K562 (cell line): ENCODE data around the gene MT1X. TPM values are rescaled to one million over a fixed set of nuclear protein-coding genes. Genes with fewer than 3 reads are reported as not detected.

ENCODE experiments used
- ATAC-seq: fragments of 200-7000 bp; cut with Tn5 transposase; 3 replicates; pipeline ENCODE4 v1.9.1; 2020; ENCODE audit warnings: moderate library complexity
- BruUV-seq: library from RNA; stranded (reverse); fragments of 400-500 nt; replicated peaks from 2 replicates; lab custom pipeline; 2021; lab: Mats Ljungman, UMichigan
- CTCF ChIA-PET: fragments of 300-600 bp; formaldehyde crosslinking; extraction: SDS; loops from one replicate; lab custom pipeline; 2021; ENCODE audit warnings: low intra/inter-chr PET ratio; lab: Yijun Ruan, JAX
- POLR2A ChIA-PET: fragments of 300-600, 350-650 bp; sonication (Branson Sonifier 250); formaldehyde crosslinking; extraction: SDS; loops from one replicate; lab custom pipeline; 2021; ENCODE audit warnings: antibody characterized with exemption, inconsistent platforms; lab: Yijun Ruan, JAX
- DNase-seq, 4 experiments: peaks; one replicate each; pipeline versions ENCODE4 v3.0.0 to v3.0.0-alpha.2; 2011 to 2018; ENCODE audit warnings: low spot score in 3 of 4, mixed read lengths in 3 of 4; ENCODE audit errors: extremely low read depth in 1 of 4
- FAIRE-seq: peaks from 2 replicates; lab custom pipeline; 2011; peaks lifted over from hg19 to GRCh38; lab: Jason Lieb, UNC
- H2AFZ ChIP-seq: 2 replicates; pipeline ENCODE4 v1.6.0; 2011; ENCODE audit warnings: low read depth, low read length, control low read depth, inconsistent platforms
- H3K27ac ChIP-seq: fragments of 200-600 bp; 3 replicates; pipeline ENCODE4 v1.8.0; 2011; ENCODE audit warnings: low read depth, mild to moderate bottlenecking, control low read depth, inconsistent platforms, low read length, moderate library complexity, mixed read lengths; ENCODE audit errors: extremely low read depth
- H3K27me3 ChIP-seq, 2 experiments: fragments of 300-600 bp in 1 of 2; 2 replicates in 1 of 2; 3 replicates in 1 of 2; pipeline versions ENCODE4 v1.6.0 to v1.8.0; 2011; ENCODE audit warnings: inconsistent platforms in 2 of 2, low read length in 2 of 2, mild to moderate bottlenecking in 1 of 2, mixed read lengths in 1 of 2, moderate library complexity in 1 of 2; ENCODE audit not compliant: control insufficient read depth in 2 of 2, insufficient read depth in 2 of 2
- H3K36me3 ChIP-seq: fragments of 300-600 bp; 3 replicates; pipeline ENCODE4 v1.8.0; 2011; ENCODE audit warnings: mild to moderate bottlenecking, low read length, inconsistent platforms; ENCODE audit not compliant: control insufficient read depth, insufficient read depth
- H3K4me1 ChIP-seq, 2 experiments: fragments of 200-600 bp in 1 of 2; replicated peaks in 1 of 2; 2 replicates in 1 of 2; 3 replicates in 1 of 2; pipeline versions ENCODE4 v1.5.1 to v1.8.0; 2011; ENCODE audit warnings: inconsistent platforms in 2 of 2, low read length in 2 of 2, mild to moderate bottlenecking in 1 of 2, mixed read lengths in 1 of 2, moderate library complexity in 1 of 2; ENCODE audit not compliant: control insufficient read depth in 2 of 2, insufficient read depth in 2 of 2
- H3K4me2 ChIP-seq: 2 replicates; pipeline ENCODE4 v1.6.1; 2011; ENCODE audit warnings: low read length, control low read depth, inconsistent platforms, mixed read lengths; ENCODE audit not compliant: insufficient read depth
- H3K4me3 ChIP-seq: fragments of 200-600 bp; sonication (generic), shearing (Covaris generic); 2 replicates; pipeline ENCODE4 v1.5.1; 2016; ENCODE audit warnings: control low read depth, inconsistent platforms
- H3K79me2 ChIP-seq: fragments of 200-600 bp; 3 replicates; pipeline ENCODE4 v1.8.0; 2011; ENCODE audit warnings: low read length, inconsistent platforms; ENCODE audit not compliant: control insufficient read depth, insufficient read depth
- H3K9ac ChIP-seq, 2 experiments: 2 replicates each; pipeline versions ENCODE4 v1.6.0 to v1.6.1; 2011; ENCODE audit warnings: low read depth in 2 of 2, low read length in 2 of 2, control low read depth in 1 of 2, inconsistent platforms in 1 of 2, mild to moderate bottlenecking in 1 of 2, mixed read lengths in 1 of 2; ENCODE audit not compliant: insufficient read depth in 1 of 2
- H3K9me1 ChIP-seq: one replicate; pipeline ENCODE4 v1.6.0; 2011; ENCODE audit warnings: inconsistent platforms, mild to moderate bottlenecking, low read length, moderate library complexity; ENCODE audit not compliant: control insufficient read depth, insufficient read depth
- H3K9me3 ChIP-seq: replicated peaks from 2 replicates; pipeline ENCODE4 v1.5.1; 2011; ENCODE audit warnings: low read depth, low read length, inconsistent platforms; ENCODE audit not compliant: control insufficient read depth, insufficient read depth
- H4K20me1 ChIP-seq: replicated peaks from 2 replicates; pipeline ENCODE4 v1.6.1; 2011; ENCODE audit warnings: low read length, inconsistent platforms, mixed read lengths; ENCODE audit not compliant: control insufficient read depth, insufficient read depth
- ATF3 ChIP-seq, 2 experiments: fragments of 450-650 bp in 1 of 2; sonication (generic) in 1 of 2; formaldehyde crosslinking in 1 of 2; IDR thresholded peaks in 1 of 2; conservative IDR thresholded peaks in 1 of 2; 2 replicates each; pipeline versions ENCODE4 v1.6.1 to v1.8.1; 2016 to 2023; ENCODE audit warnings: mild to moderate bottlenecking in 2 of 2, moderate library complexity in 2 of 2, inconsistent platforms in 1 of 2, missing genetic modification reagents in 1 of 2
- CBX2 ChIP-seq: fragments of 200-600 bp; sonication (generic); IDR thresholded peaks from one replicate; pipeline ENCODE4 v1.6.1; 2012; ENCODE audit warnings: mild to moderate bottlenecking, low read length, inconsistent platforms; ENCODE audit not compliant: insufficient read depth, poor library complexity, severe bottlenecking
- CEBPB ChIP-seq: fragments of 450-650 bp; IDR thresholded peaks from 2 replicates; pipeline ENCODE4 v1.6.1; 2016; ENCODE audit warnings: missing genetic modification characterization, missing compliant biosample characterization
- CEBPG ChIP-seq, 3 experiments: fragments of 200-800 bp in 1 of 3; sonication (Bioruptor generic) in 1 of 3; sonication (generic) in 1 of 3; formaldehyde crosslinking in 1 of 3; IDR thresholded peaks in 2 of 3; conservative IDR thresholded peaks in 1 of 3; 2 replicates each; pipeline versions ENCODE4 v1.6.1 to v1.8.0; 2016 to 2022; ENCODE audit warnings: missing compliant biosample characterization in 2 of 3, missing genetic modification characterization in 2 of 3, mild to moderate bottlenecking in 1 of 3, missing genetic modification reagents in 1 of 3
- CREM ChIP-seq: IDR thresholded peaks from 2 replicates; pipeline ENCODE4 v1.6.1; 2014; ENCODE audit warnings: antibody characterized with exemption, low read depth
- CSDE1 ChIP-seq, 2 experiments: fragments of 450-650 bp; IDR thresholded peaks; 2 replicates each; pipeline ENCODE4 v1.6.1; 2016; ENCODE audit warnings: mild to moderate bottlenecking in 1 of 2
- ETS2 ChIP-seq: IDR thresholded peaks from 2 replicates; pipeline ENCODE4 v1.6.1; 2016; ENCODE audit warnings: borderline replicate concordance, missing genetic modification characterization, mild to moderate bottlenecking, moderate library complexity, missing compliant biosample characterization; ENCODE audit not compliant: poor library complexity, severe bottlenecking
- MAZ ChIP-seq, 2 experiments: fragments of 450-650 bp in 1 of 2; sonication (generic) in 1 of 2; formaldehyde crosslinking; IDR thresholded peaks in 1 of 2; conservative IDR thresholded peaks in 1 of 2; 2 replicates each; pipeline versions ENCODE4 v1.4.0 to v1.5.0; 2020; ENCODE audit warnings: mild to moderate bottlenecking in 1 of 2, missing genetic modification reagents in 1 of 2
- MEIS2 ChIP-seq: fragments of 450-650 bp; IDR thresholded peaks from 2 replicates; pipeline ENCODE4 v1.6.1; 2014; ENCODE audit warnings: mild to moderate bottlenecking; ENCODE audit not compliant: partially characterized antibody
- TEAD2 ChIP-seq: fragments of 450-650 bp; IDR thresholded peaks from 2 replicates; pipeline ENCODE4 v1.6.1; 2016; ENCODE audit warnings: missing genetic modification characterization, control low read depth, missing compliant biosample characterization
- XRCC4 ChIP-seq: IDR thresholded peaks from one replicate; pipeline ENCODE4 v1.6.1; 2011; ENCODE audit not compliant: insufficient read depth, insufficient read length; ENCODE audit errors: extremely low read depth
- WGBS: fragments of 100-300 bp; shearing (Covaris generic); methylation state at CpG from one replicate; pipeline ENCODE4 v1.1.6; 2016; ENCODE audit warnings: low coverage, mixed read lengths; ENCODE audit not compliant: insufficient coverage; ENCODE audit errors: missing lambda C conversion rate; 5-methylcytosine and 5-hydroxymethylcytosine counted together
- in situ Hi-C: fragments of 300-500 bp; cut with MboI; formaldehyde crosslinking; loops from 4 replicates; pipeline ENCODE4 v1.15.0; 2018; ENCODE audit warnings: inconsistent platforms, mixed read lengths
- intact Hi-C: fragments of 100-400 bp; cut with micrococcal nuclease; formaldehyde crosslinking; loops from 2 replicates; pipeline ENCODE4 v1.14.2; 2022
- polyA plus RNA-seq, 8 experiments: library from polyadenylated mRNA; depleted of rRNA in 4 of 8; stranded (reverse) in 5 of 8; unstranded in 3 of 8; fragments of >200 nt; fragmentation: Nextera tagmentation in 2 of 8; fragmentation: Illumina TruSeq in 1 of 8; extraction: Ambion mirVana in 2 of 8; extraction: Trizol in 1 of 8; gene quantifications; 2 replicates each; pipeline versions ENCODE4 v1.2.1 to v1.2.3, GENCODE V29; 2011 to 2014; ENCODE audit warnings: inconsistent platforms in 1 of 8, missing spikeins in 1 of 8
- total RNA-seq, 7 experiments: library from RNA; depleted of rRNA in 6 of 7; stranded (reverse); fragments of >200 nt in 6 of 7; fragmentation: Illumina TruSeq in 2 of 7; extraction: Trizol in 2 of 7; gene quantifications; 2 replicates each; pipeline versions ENCODE4 v1.2.1 to v1.2.3, GENCODE V29; 2011 to 2021; ENCODE audit warnings: low replicate concordance in 1 of 7

MT1X gene
- total and polyA plus RNA-seq, 9 of the 15 experiments (the other 6 are each of a cell fraction or from before 2014, with no cell fraction given), result 4.9 to 22.8 (median 8.7) TPM

DNA sequence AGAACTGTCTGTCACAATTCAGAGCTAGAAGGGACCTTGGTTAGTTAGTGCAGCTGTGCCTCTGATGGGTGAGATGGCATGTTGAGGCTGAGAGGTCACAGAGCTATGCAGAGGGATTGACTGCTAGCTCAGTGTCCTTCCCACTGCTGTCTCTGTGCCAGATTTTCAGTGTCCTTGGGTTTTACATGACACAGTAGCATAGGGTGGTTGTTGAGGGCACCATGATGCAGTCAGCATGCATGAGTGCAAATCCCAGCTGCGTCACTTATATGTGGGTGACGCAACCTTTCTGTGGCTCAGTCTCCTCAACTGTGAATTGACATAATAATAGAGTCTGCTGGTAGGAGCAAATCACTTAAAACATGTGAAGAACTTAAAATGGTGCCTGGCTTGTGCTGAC lies 41.1 kb upstream of the MT1X start:
- ATAC-seq, result no peak
- H4K20me1 ChIP-seq, result 0 out of 2 replicates have a peak, but pooled peaks cover 4% of the 10 kb centered on the region
- ChIA-PET CTCF (no interaction called here), POLR2A (no interaction called here)
- H3K27me3 ChIP-seq, result peaks cover 28 to 64% of the 10 kb centered on the region in 2 experiments
- BruUV-seq, result no TSS peak
- H3K4me1 ChIP-seq, result peaks cover 3 to 16% of the 10 kb centered on the region in 2 experiments; a peak in 3 of 5 replicates
- no peak overlapping the region for H3K4me3 ChIP-seq
- in situ Hi-C loops, result no loop called here
- H3K9ac ChIP-seq, result no peak overlapping the region
- H2AFZ ChIP-seq, result no peak overlapping the region
- no peaks in the 10 kb centered on the region for H3K9me3 ChIP-seq
- H3K36me3 ChIP-seq, result no peaks in the 10 kb centered on the region
- no peak overlapping the region for H3K27ac ChIP-seq
- no peak overlapping the region for H3K4me2 ChIP-seq
- WGBS, result 15% methylated on average over 2 of the region's 2 CpGs
- no peaks in the 10 kb centered on the region for H3K79me2 ChIP-seq
- H3K9me1 ChIP-seq, result no peaks in the 10 kb centered on the region
- no peak for DNase-seq
- no peak for FAIRE-seq
- intact Hi-C loops, result no loop called here
- TF ChIP-seq MAZ (CRISPR knock-in tag; conservative IDR thresholded peaks at IDR 0.05 in 1 of 2, IDR thresholded peaks at IDR 0.05 in 1 of 2) (no peak), TEAD2 (tag) (no peak), ATF3 (IDR thresholded peaks at IDR 0.05) (peak; percentile 48), ATF3 (CRISPR knock-in tag; conservative IDR thresholded peaks at IDR 0.05) (no peak), CEBPB (tag) (peak; percentile 35; the same call in 1 of the 2 replicates), CSDE1 (IDR thresholded peaks at IDR 0.05) (no peak), XRCC4 (no peak), ETS2 (tag) (no peak), CEBPG (CRISPR knock-in tag; IDR thresholded peaks at IDR 0.05) (no peak), CEBPG (tag; conservative IDR thresholded peaks at IDR 0.05 in 1 of 2, IDR thresholded peaks at IDR 0.05 in 1 of 2) (peak in 1 of 2 experiments; percentile 35; a peak in 1 of 4 replicates), MEIS2 (no peak), CBX2 (no peak), CREM (no peak)
